Lower lobe of right lung (tissue), 2 donors: ENCODE measurements around the gene INPP1. TPM values are rescaled to one million over a fixed set of nuclear protein-coding genes. Genes with fewer than 3 reads are reported as not detected.

Experiments
- ATAC-seq, 2 donors: fragments of 200-7000 bp; cut with Tn5 transposase; one replicate each; pipeline ENCODE4 v1.9.1; 2020 to 2022; ENCODE audit warnings: mild to moderate bottlenecking in 2 of 2, moderate library complexity in 2 of 2
- DNase-seq: peaks from one replicate; pipeline ENCODE4 v3.0.0-alpha.2; 2020
- H3K27ac ChIP-seq: fragments of 200-600 bp; one replicate; pipeline ENCODE4 v1.8.0; 2022
- H3K27me3 ChIP-seq: fragments of 200-600 bp; one replicate; pipeline ENCODE4 v1.8.0; 2022; ENCODE audit warnings: low read depth
- H3K36me3 ChIP-seq: fragments of 200-600 bp; one replicate; pipeline ENCODE4 v1.8.0; 2022; ENCODE audit warnings: mild to moderate bottlenecking
- H3K4me1 ChIP-seq: fragments of 200-600 bp; one replicate; pipeline ENCODE4 v1.8.0; 2022
- H3K4me3 ChIP-seq: fragments of 200-600 bp; one replicate; pipeline ENCODE4 v1.8.0; 2022; ENCODE audit warnings: mild to moderate bottlenecking
- H3K9me3 ChIP-seq: fragments of 200-600 bp; one replicate; pipeline ENCODE4 v1.8.0; 2022
- intact Hi-C: fragments of 100-400 bp; cut with DNase I; formaldehyde crosslinking; loops from one replicate; pipeline ENCODE4 v1.11.0; 2022
- total RNA-seq: library from RNA; stranded (reverse); fragmentation: NEBNext Ultra II Directional; extraction: Animal tissue kit (Norgen Biotek cat#: 25700); gene quantifications from one replicate; pipeline ENCODE4 v1.2.1, GENCODE V29; 2021
- TF ChIP-seq, protein P1 (sequence below): fragments of 200-600 bp; IDR thresholded peaks from one replicate; pipeline ENCODE4 v1.8.0; 2022; ENCODE audit warnings: antibody characterized with exemption, mild to moderate bottlenecking
- donor health status: DM: no; HTN: yes; CAD: no; lungs with severe emphysema.

The INPP1 gene
- total RNA-seq, 1 donor from 2014 or later, result 23.4 TPM

DNA sequence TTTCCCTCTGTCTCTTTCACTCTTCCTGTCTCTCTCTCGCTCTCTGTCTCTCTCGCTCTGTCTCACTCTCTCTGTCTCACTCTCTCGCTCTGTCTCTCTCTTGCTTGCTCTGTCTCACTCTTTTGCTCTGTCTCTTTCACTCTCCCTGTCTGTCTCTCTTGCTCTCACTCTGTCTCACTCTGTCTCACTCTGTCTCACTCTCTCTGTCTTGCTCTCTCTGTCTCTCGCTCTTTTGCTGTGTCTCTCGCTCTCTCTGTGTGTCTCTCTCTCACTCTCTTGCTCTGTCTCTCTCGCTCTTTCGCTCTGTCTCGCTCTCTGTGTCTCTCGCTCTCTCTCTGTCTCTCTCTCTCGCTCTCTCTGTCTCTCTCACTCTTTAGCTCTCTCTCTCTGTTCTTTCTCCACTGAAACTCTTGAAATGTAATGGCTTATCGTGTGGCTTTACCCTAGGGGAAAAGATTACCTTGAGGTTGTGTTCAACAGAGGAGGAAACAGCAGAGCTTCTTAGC is 22.9 kb downstream of the INPP1 start:
- peaks cover 70% of the 10 kb centered on the region for H3K36me3 ChIP-seq
- H3K27me3 ChIP-seq, result no peaks in the 10 kb centered on the region
- TF ChIP-seq, protein P1, sequence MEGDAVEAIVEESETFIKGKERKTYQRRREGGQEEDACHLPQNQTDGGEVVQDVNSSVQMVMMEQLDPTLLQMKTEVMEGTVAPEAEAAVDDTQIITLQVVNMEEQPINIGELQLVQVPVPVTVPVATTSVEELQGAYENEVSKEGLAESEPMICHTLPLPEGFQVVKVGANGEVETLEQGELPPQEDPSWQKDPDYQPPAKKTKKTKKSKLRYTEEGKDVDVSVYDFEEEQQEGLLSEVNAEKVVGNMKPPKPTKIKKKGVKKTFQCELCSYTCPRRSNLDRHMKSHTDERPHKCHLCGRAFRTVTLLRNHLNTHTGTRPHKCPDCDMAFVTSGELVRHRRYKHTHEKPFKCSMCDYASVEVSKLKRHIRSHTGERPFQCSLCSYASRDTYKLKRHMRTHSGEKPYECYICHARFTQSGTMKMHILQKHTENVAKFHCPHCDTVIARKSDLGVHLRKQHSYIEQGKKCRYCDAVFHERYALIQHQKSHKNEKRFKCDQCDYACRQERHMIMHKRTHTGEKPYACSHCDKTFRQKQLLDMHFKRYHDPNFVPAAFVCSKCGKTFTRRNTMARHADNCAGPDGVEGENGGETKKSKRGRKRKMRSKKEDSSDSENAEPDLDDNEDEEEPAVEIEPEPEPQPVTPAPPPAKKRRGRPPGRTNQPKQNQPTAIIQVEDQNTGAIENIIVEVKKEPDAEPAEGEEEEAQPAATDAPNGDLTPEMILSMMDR, result no peak

DNA sequence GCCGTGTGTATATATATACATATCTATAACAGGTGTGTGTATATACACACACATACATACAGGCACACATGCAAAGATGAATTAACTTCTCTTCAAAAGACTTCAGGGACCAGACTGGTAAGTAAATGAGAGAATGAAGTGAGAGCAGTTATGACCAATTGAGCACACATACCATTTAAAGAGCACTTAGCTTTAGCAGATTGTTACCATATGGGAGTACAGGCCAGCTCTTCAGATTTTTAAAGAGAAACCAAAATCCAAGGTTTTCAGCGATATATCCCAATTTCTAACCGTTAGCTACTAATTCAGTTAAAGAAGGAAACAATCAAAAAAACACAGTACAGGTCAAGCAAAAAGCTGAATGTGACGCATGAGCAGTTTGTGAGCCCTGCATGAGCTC is 23.7 kb downstream of the INPP1 start:
- DNase-seq (no peak), ATAC-seq (no peak)
- TF ChIP-seq, protein P1, result no peak
- no peaks in the 10 kb centered on the region for H3K27me3 ChIP-seq
- H3K27ac ChIP-seq, result no peak overlapping the region
- no peak overlapping the region for H3K4me3 ChIP-seq
- no peaks in the 10 kb centered on the region for H3K9me3 ChIP-seq
- intact Hi-C loops, result no loop called here
- H3K4me1 ChIP-seq, result no peaks in the 10 kb centered on the region
- H3K36me3 ChIP-seq, result peaks cover 66% of the 10 kb centered on the region

More for the DNA sequence above, 22.9 kb downstream of the INPP1 start:
- Histone ChIP-seq H3K4me3 (no peak overlapping the region), H3K27ac (no peak overlapping the region), H3K9me3 (no peaks in the 10 kb centered on the region), H3K4me1 (no peaks in the 10 kb centered on the region)
- no peak for ATAC-seq
- intact Hi-C loops, result no loop called here
- DNase-seq, result no peak

DNA sequence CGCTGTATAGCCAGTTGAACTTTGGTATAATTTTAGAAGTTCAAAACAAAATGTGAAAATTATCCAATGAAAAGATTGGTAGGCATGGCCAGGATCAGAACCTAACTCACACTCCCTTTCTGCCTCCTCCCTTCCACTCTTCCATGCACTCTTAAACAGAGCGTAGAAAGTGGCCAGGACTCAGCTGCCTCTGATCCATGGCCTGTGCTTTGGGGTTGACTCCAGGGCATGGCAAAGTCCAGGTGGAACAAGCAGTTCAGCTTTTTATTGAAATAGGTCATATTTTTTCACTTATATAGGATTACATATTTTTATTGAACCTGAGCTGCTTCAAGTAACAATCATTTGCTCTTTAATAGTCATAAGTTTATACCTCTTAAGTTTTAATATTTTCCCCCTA is 26.2 kb downstream of the INPP1 start:
- TF ChIP-seq, protein P1, result no peak
- H3K4me3 ChIP-seq, result no peak overlapping the region
- H3K36me3 ChIP-seq, result peaks cover 53% of the 10 kb centered on the region
- H3K4me1 ChIP-seq, result no peaks in the 10 kb centered on the region
- H3K9me3 ChIP-seq, result no peaks in the 10 kb centered on the region
- ATAC-seq (no peak), DNase-seq (no peak)
- no peak overlapping the region for H3K27ac ChIP-seq
- H3K27me3 ChIP-seq, result no peaks in the 10 kb centered on the region
- intact Hi-C loops, result no loop called here

DNA sequence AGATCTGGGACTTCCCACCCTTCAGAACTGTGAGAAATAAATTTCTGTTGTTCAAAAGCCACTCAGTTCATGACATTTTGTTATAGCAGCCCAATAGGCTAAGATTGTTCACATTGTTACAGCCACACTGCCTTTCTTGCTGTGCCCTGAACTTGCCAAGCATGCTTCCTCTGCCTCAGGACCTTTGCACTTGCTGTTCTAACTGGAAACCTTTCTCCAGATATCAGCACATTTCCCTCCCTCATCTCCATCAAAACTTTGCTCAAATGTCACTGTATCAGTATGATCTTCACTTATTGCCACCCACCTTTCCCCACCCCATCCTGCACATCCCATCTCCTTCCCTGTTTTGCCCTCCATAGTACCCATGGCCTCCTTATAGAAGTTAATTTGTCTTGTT is 32.7 kb downstream of the INPP1 start:
- no peak overlapping the region for H3K27ac ChIP-seq
- H3K4me3 ChIP-seq, result no peak overlapping the region
- ATAC-seq, result no peak

DNA sequence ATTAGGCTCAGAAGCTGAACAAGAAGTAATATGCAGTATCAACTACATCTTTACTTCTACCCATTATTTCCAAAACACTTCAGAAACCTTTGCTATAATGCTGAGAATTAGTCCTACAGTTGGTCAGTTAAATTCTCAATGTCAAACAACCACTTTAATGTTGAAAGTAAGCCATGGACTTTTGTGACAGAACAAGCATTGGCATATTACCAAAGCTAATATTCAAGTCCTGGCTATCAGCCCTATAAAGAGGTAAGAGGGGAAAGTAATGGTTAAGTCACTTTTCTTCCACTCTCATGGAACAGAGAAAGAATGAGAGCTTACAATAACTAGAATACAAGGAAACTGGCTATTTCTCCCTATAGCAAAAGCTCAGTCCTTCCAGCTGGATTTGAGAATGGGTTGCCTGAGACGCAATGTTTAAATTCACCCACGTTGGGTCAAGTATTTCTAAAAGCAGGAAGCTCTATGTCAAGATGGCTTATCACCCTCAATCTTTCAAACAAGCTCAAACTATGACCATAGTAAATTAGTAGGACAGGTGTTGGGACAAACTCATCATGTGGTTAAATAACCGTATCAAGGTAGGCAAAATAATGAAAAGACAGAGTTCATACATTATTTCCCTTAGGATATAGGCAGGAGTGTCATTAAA is 33.3 kb downstream of the INPP1 start:
- H3K36me3 ChIP-seq, result no peaks in the 10 kb centered on the region
- TF ChIP-seq, protein P1, result no peak
- no peak for DNase-seq
- H3K4me1 ChIP-seq, result peaks cover 4% of the 10 kb centered on the region
- peak in 1 of 2 donors; percentile 5 for ATAC-seq
- H3K27ac ChIP-seq, result no peak overlapping the region
- H3K27me3 ChIP-seq, result no peaks in the 10 kb centered on the region
- intact Hi-C loops, result no loop called here
- no peaks in the 10 kb centered on the region for H3K9me3 ChIP-seq
- no peak overlapping the region for H3K4me3 ChIP-seq

More for the DNA sequence above, 32.7 kb downstream of the INPP1 start:
- TF ChIP-seq, protein P1, result no peak
- H3K36me3 ChIP-seq, result peaks cover 2% of the 10 kb centered on the region
- no peaks in the 10 kb centered on the region for H3K27me3 ChIP-seq
- H3K4me1 ChIP-seq, result peaks cover 4% of the 10 kb centered on the region
- no peak for DNase-seq
- H3K9me3 ChIP-seq, result no peaks in the 10 kb centered on the region
- intact Hi-C loops, result no loop called here
